ENCODE measurements around the gene NAA25.
"Not testable (repeated sequence)": the region's sequence is repeated elsewhere in the genome, so short reads cannot be mapped to it uniquely, and the experiment has no call there.

Gene NAA25

DNA sequence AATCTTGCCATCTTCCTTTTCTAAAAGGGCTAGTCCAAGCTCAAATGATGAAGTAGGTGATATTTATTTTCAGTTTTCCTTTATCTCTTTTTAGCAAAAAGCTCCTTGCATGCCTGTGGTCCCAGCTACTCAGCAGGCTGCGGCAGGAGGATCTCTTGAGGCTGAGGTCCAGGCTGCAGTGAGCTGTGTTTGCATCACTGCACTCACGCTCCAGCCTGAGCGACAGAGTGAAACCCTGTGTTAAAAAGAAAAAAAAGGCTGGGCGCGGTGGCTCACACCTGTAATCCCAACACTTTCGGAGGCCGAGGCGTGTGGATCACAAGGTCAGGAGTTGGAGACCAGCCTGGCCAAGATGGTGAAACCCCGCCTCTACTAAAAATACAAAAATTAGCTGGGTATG is 100.6 kb downstream of the NAA25 start:
- DNase-seq: no peak

DNA sequence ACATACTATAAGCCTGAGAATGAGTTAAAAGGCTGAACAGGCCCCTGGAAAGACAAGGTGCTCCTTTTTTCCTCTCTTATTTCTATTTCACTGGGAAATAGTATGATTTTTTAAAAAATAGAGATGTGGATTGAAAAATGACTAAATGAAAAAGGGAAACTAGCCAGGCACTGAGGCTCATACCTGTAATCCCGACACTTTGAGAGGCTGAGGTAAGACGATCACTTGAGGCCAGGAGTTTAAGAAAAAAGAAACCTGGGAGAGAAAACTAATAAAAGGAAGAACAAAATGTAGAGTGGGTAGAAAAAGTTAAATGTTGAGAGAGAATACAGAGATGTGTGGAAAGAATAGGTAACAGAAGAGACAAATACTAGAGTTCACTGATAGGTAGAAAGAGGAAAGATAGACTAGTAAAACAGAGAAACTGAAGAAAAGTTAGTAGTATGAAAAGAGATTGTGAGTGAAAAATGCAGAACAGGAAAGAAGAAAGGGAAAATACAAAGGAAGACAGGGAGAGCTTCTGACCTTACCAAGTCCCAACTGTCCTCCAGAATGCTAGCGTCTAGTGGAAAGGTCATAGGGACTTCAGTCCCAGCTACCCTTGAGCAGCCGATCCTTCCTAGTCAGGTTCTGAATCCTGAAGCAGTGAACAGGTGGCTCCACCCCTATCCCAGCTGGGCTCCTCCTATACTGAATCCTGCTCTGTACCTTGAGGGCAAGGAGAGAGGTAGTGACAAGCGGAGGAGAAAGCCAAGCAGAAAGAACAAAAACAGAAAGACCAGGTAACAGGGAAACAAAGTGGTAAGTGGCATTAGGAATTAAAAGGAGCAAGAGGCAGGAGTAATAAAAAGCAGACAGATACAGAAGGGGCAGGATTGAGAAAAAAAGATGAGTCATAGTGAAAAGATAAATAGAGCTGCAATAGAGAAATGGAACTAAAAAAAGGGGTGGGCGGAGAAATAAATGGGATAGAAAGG is 102.9 kb downstream of the NAA25 start:
- DNase-seq: no peak

- no peak for DNase-seq
These were observed 104.5 kb downstream of the NAA25 start for GRCh38 chr12:112004041-112004440.

DNA sequence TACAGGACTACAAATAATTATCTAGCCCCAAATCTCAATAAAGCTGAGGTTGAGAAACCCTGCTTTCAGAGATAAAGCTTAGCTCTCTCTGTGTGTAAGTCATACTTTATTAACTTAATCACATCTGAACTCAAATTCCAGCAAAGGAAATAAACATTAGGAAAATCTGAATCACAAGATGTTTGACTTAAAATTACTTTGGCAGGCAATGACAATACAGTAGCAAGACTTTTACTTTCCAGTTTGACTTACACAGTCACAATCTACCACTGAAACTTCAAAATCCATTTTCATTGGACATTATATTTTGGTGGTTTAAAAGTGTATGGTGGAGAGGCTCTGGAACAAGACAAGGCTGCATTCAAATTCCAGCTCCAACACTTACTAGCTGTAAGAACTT is 107.0 kb downstream of the NAA25 start:
- DNase-seq: no peak

DNA sequence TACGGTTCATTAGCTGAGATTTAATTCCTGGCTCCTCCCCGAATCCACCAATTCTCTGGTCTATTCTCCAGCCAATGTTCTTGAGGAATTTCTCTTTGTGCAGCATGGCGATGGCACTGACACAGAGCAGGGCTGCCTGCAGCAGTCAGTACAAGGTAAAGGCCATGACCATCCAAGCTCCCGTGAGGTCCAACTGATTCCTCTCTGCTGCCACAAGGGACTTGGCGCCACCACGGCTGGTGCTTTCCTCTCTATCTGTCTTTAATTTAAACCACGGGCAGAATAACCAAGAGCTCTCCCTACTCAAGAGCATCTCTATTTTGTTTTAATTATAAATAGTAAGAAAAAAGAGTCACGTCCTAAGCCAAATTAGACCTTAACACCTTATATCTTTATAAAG is 107.8 kb downstream of the NAA25 start:
- DNase-seq: peak; percentile 17

- not testable (repeated sequence) for DNase-seq
These were observed 109.5 kb downstream of the NAA25 start for GRCh38 chr12:111999129-111999528.

DNA sequence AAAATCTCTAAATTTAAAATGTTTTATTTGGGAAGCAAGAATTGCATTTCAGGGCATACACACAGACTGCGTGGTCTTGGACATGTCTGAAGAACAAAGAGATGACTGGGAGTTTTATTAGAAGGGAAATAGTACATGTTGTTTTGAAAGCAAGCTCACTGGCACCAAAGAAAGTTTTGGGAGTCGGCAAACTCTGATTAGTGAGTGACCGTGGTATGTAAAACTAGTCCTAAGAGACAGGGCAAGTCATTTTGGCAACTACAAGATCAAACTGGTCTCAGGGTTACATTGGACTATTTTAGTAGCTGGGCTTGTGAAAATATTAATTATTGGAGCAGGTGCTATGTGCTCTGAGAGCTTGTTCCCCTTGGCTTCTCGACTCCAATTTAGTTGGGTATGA is 110.6 kb downstream of the NAA25 start:
- no peak for DNase-seq

- peak; percentile 27 for DNase-seq
These were observed 111.3 kb downstream of the NAA25 start for GRCh38 chr12:111997300-111997699.

DNA sequence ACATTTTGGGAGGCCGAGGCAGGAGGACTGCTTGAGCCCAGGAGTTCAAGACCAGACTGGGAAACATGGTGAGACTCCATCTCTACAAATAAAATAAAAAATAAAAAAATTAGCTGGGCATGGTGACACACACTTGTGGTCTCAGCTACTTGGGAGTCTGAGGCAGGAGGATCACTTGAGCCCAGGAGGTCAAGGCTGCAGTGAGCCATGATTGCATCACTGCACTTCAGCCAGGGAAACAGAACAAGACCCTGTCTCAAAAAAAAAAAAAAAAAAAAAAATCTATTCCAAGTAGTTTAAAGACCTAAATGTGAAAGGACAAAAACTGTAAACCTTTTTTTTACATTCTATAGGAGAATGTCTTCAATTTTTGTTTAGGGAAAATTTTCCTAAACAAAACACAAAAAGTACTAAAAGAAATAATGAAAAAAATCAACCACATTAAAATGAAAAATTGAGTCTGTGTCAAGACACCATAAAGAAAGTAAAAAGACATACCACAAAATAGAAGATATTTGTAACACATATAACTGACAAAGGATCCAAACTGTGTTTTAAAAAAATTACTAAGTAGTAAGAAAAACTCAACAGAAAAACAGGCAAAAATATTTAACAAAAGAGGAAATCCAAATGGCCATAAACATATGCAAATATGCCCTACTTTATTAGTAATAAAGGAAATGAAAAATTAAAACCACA is 112.7 kb downstream of the NAA25 start:
- no peak for DNase-seq

DNA sequence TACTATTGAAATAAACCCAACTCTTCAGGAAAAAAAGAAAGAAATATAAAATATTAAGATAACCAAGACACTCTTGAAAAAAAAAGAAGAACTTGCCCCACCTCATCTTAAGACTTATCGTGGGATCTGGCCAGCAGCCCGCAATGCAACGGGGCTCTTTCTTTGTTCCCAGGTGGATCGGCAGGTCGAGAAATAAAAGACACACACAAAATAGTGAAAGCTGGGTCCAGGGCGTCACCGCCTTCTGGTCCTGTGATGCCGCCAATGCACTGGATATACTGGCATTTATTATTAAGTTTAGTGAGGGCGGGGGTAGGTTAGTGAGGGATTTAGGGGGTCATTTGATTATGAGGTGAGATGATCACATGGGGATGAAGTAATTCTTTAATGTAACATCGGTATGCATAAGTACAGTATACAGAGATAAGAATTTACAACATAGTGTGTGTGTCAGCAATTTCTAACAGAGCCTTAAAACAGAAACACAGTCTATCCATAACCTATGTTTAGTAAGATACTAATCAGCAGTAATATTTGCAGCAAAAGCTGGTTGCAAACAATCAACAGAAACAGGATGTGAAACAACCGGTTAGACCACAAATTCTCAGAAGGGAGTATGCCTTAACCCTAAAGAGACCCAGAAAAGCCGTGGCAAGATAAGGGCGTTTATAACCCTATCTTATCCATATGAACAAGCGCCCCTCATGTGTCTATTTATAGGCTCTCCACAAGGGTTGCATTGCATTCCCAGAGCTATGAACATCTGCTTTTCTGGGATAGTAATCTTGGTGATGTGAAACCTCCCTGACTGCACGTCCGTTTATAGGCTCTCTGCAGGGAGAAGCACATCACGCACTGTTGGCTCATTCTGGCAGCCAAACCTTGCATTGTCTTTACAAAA is 114.1 kb downstream of the NAA25 start:
- DNase-seq: peak; percentile 22

- peak; percentile 46 for DNase-seq
These were observed 115.1 kb downstream of the NAA25 start for GRCh38 chr12:111993292-111994150.

DNA sequence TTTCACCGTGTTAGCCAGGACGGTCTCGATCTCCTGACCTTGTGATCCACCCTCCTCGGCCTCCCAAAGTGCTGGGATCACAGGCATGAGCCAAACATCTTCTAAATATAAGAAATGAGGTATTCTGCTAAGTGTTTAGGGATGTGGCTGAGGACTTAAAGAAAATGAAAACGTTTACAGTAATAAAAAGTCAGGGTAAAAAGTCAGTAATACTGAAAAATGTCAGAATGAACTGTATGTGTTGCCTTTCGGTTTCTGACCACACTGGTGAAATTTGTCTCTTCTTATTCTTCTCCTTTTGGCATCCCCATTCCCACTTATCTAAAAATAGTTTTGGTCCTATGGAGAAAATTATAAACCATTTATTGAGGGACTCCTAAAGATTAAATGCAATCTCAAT is 116.1 kb downstream of the NAA25 start:
- DNase-seq: no peak

DNA sequence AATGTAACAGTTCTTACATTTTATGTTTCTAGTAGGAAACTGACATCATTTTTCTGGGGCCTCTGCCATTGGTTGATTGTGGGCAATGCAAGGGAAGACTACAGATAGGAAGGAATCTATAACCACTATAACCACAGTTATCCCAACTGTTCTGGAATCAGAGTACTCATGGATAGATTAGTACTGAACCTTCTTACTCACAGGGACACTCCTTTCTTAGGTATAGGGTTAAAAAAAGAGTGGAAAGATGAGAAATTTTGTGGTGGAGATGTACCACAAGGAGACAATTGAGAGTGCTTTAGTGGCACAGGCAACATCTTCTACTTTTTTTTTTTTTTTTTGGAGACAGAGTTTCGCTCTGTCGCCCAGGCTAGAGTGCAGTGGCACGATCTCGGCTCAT is 116.6 kb downstream of the NAA25 start:
- DNase-seq: no peak

DNA sequence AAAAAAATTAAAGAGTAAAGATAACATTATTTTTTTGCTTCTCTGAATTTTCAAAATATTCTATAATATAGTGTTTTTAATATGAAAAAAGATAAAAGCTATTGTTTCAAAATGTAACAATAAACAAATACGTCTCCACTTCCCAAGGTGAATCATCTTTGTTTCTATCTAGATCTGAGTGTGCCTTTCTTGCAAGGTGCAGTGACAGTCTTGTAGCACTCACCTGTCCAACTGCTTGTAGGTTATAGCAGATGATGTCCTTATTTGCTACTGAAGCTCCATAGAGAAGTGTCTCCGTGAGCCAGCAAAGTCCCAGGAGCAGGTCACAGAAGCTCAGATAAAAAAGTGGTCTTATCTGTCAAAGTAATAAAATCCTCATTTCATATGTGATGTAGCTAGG is 117.0 kb downstream of the NAA25 start:
- no peak for DNase-seq

- DNase-seq: no peak
These were observed 123.8 kb downstream of the NAA25 start for GRCh38 chr12:111984820-111985219.

DNA sequence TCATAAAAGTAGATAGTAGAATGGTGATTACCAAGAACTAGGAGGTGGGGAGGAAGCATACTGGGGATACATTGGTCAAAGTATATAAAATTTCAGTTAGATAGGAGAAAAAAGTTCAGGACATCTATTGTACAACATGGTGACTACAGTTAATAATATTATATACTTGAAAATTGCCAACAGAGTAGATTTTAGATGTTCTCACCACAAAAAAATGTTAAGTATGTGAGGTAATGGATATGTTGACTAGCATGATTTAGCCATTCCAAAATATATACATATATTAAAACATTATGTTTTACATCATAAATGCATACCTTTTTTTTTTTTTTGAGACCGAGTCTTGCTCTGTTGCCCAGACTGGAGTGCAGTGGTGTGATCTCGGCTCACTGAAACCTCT is 126.6 kb downstream of the NAA25 start:
- no peak for DNase-seq

DNA sequence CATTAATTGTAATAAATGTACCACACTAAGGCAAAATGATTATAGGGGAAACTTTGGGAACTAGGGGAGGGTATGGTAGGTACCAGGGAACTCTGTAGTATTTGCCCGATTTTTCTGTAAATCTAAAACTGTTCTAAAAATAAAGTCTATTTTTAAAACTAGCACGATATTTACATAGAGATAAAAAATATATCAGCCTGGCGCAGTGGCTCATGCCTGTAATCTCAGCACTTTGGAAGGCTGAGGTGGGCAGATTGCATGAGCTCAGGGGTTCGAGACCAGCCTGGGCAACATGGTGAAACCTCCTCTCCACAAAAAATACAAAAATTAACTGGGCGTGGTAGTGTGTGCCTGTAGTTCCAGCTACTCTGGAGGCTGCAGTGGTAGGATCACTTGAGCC is 128.0 kb downstream of the NAA25 start:
- DNase-seq: no peak

DNA sequence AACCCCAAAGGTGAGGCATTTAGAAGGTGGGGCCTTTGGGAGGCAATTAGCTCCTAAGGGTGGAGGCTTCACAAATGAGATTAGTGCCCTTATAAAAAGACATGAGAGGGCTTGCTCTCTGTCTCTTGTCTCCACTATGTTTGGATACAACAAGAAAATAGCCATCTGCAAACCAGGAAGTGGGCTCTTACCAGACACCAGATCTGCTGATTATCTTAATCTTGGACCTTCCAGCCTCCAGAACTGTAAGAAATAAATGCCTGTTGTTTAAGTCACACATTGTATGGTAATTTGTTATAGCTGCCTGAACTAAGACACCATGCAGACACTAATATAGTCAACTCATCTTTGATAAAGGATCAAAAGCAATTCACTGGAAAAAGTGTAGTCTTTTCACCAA is 130.0 kb downstream of the NAA25 start:
- DNase-seq: no peak

DNA sequence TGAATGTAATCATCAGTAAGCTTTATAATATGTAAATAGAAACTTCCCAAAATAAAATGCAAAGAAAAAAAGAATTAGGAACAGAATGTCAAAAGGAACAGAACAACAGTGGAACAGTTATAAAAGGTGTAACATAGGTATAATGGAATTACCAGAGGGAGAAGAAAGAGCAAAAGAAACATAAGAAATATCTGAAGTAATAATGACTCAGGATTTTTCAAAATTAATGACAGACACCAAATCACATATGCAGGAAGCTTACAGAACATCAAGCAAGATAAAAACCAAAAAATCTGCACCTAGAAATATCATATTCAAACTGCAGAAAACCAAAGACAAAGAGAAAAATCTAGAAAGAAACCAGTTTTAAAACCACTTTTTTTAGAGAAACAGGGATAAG is 131.7 kb downstream of the NAA25 start:
- no peak for DNase-seq

Measured in CD4-positive, alpha-beta T cell treated with Interleukin-6 for 4 hours (primary cell).